Kidney tubule cell (primary cell): Measurements from ENCODE around the gene FOXO6.

Experiments used
- DNase-seq: peaks from one replicate; pipeline ENCODE4 v3.0.0-alpha.2; 2018; ENCODE audit warnings: low spot score

FOXO6 gene

DNA sequence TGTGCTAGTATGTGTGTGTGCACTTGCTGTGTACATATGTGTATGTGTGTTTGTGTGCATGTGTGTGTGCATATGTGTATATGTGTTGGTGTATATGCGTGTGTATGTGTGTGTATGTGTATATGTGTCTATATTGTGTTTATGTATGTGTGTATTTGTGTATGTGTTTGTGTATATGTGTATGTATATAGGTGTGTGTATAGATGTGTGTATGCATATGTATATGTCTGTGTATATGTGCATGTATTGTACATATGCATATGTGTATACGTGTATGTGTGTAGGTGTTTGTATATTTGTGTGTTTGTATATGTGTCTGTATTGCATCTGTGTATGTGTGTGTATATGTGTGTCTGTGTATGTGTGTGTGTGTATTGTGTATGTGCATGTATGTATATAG is 64.1 kb downstream of the FOXO6 start:
- DNase-seq: no peak

DNA sequence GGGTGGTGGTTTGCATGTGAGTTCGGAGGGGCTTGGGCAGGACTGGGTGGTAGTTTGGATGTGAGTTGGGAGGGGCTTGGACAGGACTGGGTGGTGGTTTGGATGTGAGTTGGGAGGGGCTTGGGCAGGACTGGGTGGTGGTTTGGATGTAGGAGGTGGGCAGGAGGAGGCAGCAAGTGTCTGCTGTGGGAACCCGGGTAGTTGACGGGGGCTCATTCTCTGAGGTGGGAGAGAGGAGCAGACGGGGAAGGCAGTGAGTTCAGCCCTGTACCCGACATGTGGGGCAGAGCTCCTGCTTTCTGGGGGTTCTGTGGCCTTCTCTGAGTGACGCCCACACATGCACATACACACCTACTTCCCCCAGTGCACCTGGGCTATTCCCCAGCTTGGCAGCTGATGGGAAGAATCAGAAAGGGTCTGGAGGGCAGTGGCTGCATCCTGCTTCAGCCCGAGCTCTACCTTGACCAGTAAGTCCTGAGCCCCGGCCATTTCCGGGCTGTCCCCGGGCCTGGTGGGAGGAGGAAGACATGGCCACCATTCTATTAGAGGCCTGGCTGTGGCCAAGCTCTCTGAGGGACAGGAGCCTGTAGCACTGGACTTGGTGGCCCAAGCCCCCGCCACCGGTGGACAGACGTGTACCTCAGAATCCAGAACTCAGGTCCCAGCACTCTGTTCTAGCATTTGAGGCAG is 65.1 kb downstream of the FOXO6 start:
- DNase-seq: no peak

DNA sequence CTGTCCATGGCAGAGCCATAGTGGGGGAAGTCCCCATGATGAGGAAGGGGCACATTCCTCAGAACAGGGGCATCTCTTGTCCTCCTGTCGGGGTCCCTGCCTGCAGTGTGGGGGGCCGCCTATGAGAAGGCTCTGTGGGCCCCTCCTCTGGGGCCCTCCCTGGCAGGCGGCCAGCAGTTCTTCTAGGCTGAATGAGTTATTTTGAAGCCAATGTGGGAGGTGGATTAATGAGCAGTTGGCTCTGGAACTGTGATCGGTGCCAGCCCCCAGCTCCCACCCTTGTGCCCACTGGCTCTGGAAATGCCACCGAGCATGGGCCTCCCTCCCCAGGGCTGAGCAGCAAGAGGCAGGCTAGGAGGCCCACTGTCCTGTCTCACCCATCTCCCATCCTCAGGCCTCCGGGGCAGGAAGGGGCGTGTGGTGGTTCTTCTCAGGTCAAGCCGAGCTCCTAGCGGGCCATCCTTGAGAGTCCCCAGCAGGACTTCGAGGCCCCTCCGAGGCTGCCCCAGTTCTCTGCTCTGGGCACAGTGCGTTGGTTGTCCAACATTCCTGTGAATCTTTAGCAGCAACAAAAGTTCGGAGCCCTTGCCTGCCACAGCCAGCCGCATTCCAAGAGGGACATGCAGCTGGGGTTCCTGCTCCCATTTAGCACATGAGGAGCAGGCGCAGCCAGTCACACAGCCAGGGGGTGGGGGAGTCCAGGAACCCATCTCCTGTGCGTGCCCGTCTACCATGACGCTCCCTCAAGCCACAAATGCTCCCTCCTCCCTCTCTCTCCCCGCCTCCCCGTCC is 66.1 kb downstream of the FOXO6 start:
- no peak for DNase-seq

DNA sequence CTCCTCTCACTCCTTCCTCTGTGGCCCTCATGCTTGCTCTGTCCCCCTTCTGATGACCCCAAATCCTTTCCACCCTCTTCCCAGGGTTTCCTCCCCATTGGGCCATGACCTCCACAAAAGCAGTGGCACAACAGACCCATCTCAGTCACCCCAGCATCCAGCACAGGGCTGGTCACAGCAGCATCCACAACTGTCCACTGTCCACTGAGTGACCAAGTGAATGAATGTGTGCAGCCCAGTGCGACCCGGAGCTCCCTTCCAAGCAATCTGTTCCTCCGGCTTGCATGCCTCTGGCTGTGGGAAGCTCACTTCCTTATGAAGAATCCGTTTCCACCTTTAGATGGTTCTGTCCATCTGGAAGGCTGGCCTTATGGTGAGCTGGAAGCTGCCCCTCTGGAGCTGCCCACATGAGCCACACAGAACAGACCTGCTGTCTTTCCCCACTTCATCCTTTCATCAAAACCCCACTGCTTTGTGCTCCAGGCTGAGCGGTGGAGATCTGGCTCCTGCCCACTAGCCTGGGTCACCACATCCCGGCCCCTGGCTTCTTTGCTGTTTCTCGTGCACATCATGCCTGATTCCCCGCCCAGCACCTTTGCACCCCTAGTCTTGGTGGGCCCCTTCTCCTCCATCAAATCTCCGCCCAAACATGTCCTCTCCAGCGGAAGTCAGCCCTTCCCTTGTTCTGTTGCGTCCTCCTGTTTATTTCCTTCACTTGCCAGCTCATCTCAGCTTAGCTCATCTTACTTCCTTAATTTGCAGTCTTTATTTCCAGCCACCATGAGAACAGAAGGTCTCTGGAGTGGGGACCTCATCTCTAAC is 66.9 kb downstream of the FOXO6 start:
- DNase-seq: no peak

DNA sequence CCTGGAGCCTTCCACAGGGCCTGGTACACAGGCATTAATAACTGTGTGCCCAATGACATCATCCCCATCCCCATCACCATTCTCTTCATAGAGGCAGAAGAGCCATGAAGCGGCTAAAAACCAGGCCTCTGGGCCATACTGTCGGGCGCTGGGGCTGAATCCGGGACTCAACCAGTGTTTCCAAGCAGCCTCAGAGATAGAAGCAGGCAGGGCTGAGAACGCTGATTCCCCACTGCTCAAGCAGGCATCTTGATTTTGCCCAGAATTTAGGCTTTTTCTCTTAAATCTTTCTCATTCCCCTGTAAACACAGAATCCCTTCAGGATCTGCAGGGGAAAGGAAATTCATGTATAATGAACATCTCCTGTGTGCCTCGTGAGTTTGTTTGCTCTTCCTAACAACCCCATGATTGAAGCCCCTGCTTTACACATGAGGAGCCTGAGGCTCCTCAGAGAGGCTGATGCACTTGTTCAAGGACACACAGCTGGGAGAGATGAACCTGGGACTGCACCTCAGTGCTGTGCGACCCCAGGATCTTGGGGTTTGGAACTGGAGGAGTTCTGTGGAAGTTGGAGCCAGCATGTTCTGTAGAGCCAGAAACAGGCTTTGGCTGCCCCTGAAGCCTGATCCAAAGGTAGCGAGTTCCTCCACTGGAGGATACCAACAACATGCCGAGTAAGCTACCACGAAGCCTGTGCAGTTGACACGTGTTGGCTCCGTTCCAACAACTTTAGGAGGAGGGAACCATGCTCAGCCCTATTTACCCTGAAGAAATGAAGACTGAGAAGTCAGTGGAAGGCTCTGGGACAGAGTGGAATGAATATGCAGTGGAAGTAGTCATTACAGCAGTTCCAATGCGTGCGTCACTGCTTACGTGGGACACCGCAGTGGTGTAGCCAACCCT is 67.8 kb downstream of the FOXO6 start:
- DNase-seq: no peak

DNA sequence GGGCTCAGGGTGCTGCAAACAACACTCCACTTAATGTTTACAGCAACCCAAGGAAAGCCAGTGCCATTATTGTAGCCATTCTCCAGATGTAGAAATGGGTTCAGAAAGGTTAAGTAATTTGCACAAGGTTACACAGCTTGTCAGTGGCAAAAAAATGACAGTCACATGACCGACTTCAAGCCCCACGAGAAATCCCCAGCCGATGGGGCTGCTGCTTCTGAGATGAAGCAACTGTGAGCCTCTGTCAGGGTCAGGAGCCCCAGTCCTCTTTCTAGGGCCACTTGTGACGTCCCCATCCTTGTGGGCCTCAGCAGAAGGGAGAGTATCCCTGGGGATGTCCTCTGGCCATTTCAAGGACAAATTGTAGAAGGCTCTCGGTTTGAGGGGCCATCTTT is 68.4 kb downstream of the FOXO6 start:
- no peak for DNase-seq

DNA sequence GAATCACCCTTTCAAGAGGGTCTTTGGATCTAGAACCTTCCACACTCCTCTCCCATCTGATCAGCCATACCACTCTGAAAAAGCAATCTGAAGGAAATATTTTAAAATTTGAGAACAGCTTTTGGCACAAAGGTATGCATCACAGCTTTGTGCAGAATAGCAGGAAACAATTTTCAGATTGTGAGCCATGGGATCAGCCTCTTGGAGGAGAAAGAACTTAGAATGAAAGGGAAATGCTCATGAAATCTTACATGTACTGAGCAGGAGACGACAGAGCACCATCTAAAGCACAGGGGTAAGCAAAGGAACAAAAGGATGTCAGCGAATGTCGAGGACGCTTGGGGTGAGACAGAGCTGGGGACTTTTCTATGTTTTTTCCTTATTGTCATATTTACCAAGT is 68.8 kb downstream of the FOXO6 start:
- DNase-seq: no peak

DNA sequence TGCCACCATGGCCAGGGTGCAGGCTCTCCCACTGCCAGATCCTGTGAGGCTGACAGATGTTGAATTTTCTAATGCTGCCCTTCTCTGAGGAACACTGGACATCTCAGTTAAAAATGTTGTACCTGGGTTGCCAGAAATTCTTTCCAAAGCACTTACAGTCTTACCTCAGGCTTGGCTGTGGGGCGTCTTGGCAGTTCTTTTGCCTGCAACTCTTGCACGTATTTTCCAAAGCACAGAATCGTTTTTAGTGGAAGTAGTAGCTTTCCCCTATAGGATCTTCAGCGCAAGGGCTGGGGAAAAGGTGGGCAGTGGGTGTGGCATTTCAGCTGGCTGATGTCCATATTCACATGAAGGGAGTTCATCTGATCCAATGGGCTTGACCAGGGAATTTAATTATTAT is 69.3 kb downstream of the FOXO6 start:
- no peak for DNase-seq

DNA sequence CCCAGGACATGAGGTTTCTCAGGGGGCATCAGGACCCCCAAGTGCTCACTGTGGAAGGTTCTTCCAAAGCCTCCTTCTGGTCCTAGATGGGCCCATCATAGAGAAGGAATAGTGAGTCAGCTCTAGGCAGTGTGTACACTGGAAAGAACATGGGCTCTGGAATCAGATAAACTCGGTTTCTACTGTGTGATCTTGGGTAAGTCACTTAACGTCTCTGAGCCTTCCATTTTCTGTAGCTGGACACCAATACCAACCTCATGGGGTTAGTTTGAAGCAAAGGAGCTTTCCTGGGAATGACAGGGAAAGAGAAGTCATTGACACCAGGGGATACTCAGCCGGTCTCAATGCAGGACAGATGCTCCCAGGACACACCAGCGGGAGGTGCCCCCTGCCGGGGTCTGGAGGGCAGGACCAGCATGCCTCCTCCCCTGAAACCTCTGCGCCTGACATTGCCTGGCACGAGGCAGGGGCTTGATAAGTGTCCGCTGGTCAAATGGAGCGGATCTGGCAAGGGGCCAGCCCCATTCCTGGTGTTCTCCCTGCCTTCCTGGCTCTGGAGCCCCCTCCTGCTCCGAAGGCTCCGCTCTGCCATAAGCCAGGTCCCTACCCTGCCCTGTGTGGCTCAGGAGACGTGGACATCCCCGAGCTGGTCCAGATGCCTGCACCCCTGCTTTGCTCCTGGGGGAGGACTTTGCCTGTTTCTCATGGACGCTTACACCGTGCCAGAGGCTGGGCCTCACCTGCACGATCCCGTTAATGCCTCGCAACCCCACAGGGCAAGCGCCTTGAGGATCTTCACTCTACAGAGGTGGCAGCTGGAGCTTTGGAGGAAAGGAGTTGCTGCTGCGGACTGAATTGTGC is 70.5 kb downstream of the FOXO6 start:
- no peak for DNase-seq
